ENCODE results near the gene DHX30. TPM values are rescaled to one million over a fixed set of nuclear protein-coding genes. Genes with fewer than 3 reads are reported as not detected.

Gene DHX30
- total RNA-seq, 1 donor from 2014 or later = 70.9 TPM

GRCh38 chr3:47899495-47900108, 96.7 kb downstream of the DHX30 start:
- TF ChIP-seq CTCF (IDR thresholded peaks at IDR 0.05) (no peak), EZH2 (IDR thresholded peaks at IDR 0.05) (no peak), EZH2phosphoT487 (IDR thresholded peaks at IDR 0.05) (no peak)
- H3K27me3 Mint-ChIP-seq (ENCODE audit: insufficient read depth, low read depth) = peaks cover 3% of the 10 kb centered on the region
- H3K4me1 Mint-ChIP-seq = peaks cover 23% of the 10 kb centered on the region
- Histone ChIP-seq H3K4me3 (no peak overlapping the region), H2AFZ (replicated peaks) (no peak overlapping the region), H3K4me1 (no peaks in the 10 kb centered on the region), H3K9ac (no peak overlapping the region), H3K9me3 (ENCODE audit: low read depth) (no peaks in the 10 kb centered on the region), H3K36me3 (no peaks in the 10 kb centered on the region), H3K27ac (no peak overlapping the region), H3K27me3 (no peaks in the 10 kb centered on the region), H3F3A (ENCODE audit: low read depth) (peaks cover 5% of the 10 kb centered on the region), H4K20me1 (ENCODE audit: low read depth) (no peaks in the 10 kb centered on the region), H3K79me2 (ENCODE audit: low read depth) (no peaks in the 10 kb centered on the region), H3K4me2 (no peak overlapping the region)
- DNase-seq (ENCODE audit: low spot score) = no peak
- no peak overlapping the region for H3K4me3 Mint-ChIP-seq
- H3K27ac Mint-ChIP-seq = peak overlapping the region; percentile 35
- peaks cover 19% of the 10 kb centered on the region for H3K36me3 Mint-ChIP-seq
- no peaks in the 10 kb centered on the region for H3K9me3 Mint-ChIP-seq

MicroRNAs encoded within 50 kb of the gene (microRNA counts, 767-probe panel; counts per million panel counts)
- 460 counts per million, percentile 90 among the panel's probes with 10 or more counts for microRNA hsa-miR-1226-3p

Small RNA genes within 50 kb of the gene (microRNA-seq; reads per million reads assigned to microRNA genes)
- gene MIR1226 = 6.2 reads per million, percentile 29 among the genes with 10 or more reads in this experiment

Small RNA genes within 50 kb of the gene (small RNA-seq; reads per million reads assigned to genes)
- gene MIR1226 (not detected), gene RF02271 (not detected)

Other genes with a start within 250 kb of the DHX30 start
- 1.7 and 4.6 TPM in 2 replicates for gene CSPG5, start 224.3 kb upstream of the DHX30 start, total RNA-seq (ENCODE audit: low replicate concordance)
- gene SMARCC1, start 21.2 kb upstream of the DHX30 start, total RNA-seq (ENCODE audit: low replicate concordance) = 167 and 175 TPM in 2 replicates
- 54.6 and 66.6 TPM in 2 replicates for gene MAP4, start 213.3 kb downstream of the DHX30 start, total RNA-seq (ENCODE audit: low replicate concordance)

All from neural progenitor cell (in vitro differentiated cells).